GM23248 (cell line): ENCODE measurements around the gene HMG20A. TPM values are rescaled to one million over a fixed set of nuclear protein-coding genes. Genes with fewer than 3 reads are reported as not detected.

ENCODE experiments used
- DNase-seq: peaks from one replicate; pipeline ENCODE4 v3.0.0-alpha.2; 2015
- H2AFZ ChIP-seq: fragments of 200-600 bp; sonication (generic); 2 replicates; pipeline ENCODE4 v1.6.1; 2016; ENCODE audit warnings: antibody characterized with exemption
- H3F3A ChIP-seq: fragments of 200-600 bp; sonication (generic); 2 replicates; pipeline ENCODE4 v1.6.1; 2016; ENCODE audit warnings: mild to moderate bottlenecking, antibody characterized with exemption, mixed run types; ENCODE audit not compliant: insufficient read depth
- H3K27ac ChIP-seq: fragments of 200-600 bp; sonication (generic); 2 replicates; pipeline ENCODE4 v1.5.1; 2016; ENCODE audit warnings: mild to moderate bottlenecking
- H3K27me3 ChIP-seq: fragments of 200-600 bp; sonication (generic); replicated peaks from 2 replicates; pipeline ENCODE4 v1.6.1; 2016; ENCODE audit warnings: mild to moderate bottlenecking; ENCODE audit not compliant: insufficient read depth
- H3K36me3 ChIP-seq: fragments of 200-600 bp; sonication (generic); 2 replicates; pipeline ENCODE4 v1.6.1; 2016; ENCODE audit warnings: low read depth, mild to moderate bottlenecking
- H3K4me1 ChIP-seq: fragments of 200-600 bp; sonication (generic); 2 replicates; pipeline ENCODE4 v1.6.1; 2016; ENCODE audit warnings: mild to moderate bottlenecking; ENCODE audit not compliant: insufficient read depth
- H3K4me2 ChIP-seq: fragments of 200-600 bp; sonication (generic); one replicate; pipeline ENCODE4 v1.6.1; 2016; ENCODE audit warnings: mild to moderate bottlenecking; ENCODE audit not compliant: unreplicated experiment
- H3K4me3 ChIP-seq: fragments of 200-600 bp; sonication (generic); 2 replicates; pipeline ENCODE4 v1.5.1; 2016; ENCODE audit warnings: mild to moderate bottlenecking
- H3K79me2 ChIP-seq: fragments of 200-600 bp; sonication (generic); 2 replicates; pipeline ENCODE4 v1.6.1; 2016; ENCODE audit warnings: mild to moderate bottlenecking; ENCODE audit not compliant: insufficient read depth
- H3K9ac ChIP-seq: fragments of 200-600 bp; sonication (generic); 2 replicates; pipeline ENCODE4 v1.6.1; 2016; ENCODE audit warnings: mild to moderate bottlenecking
- H3K9me2 ChIP-seq: fragments of 200-600 bp; sonication (generic); 2 replicates; pipeline ENCODE4 v1.6.1; 2016; ENCODE audit warnings: mixed run types, mild to moderate bottlenecking, moderate library complexity; ENCODE audit not compliant: insufficient read depth
- H3K9me3 ChIP-seq: fragments of 200-600 bp; sonication (generic); one replicate; pipeline ENCODE4 v1.6.1; 2017; ENCODE audit warnings: low read depth
- H4K20me1 ChIP-seq: fragments of 200-600 bp; sonication (generic); 2 replicates; pipeline ENCODE4 v1.6.0; 2016; ENCODE audit not compliant: insufficient read depth
- EZH2 ChIP-seq: fragments of 200-600 bp; sonication (generic); IDR thresholded peaks from 2 replicates; pipeline ENCODE4 v1.6.1; 2018; ENCODE audit warnings: antibody characterized with exemption, mild to moderate bottlenecking; ENCODE audit not compliant: insufficient read depth, poor library complexity, severe bottlenecking
- EZH2phosphoT487 ChIP-seq: fragments of 200-600 bp; sonication (generic); IDR thresholded peaks from 2 replicates; pipeline ENCODE4 v1.6.1; 2018; ENCODE audit warnings: antibody characterized with exemption, moderate library complexity, mild to moderate bottlenecking, low read depth; ENCODE audit not compliant: insufficient read depth
- WGBS, 2 experiments: methylation state at CpG; one replicate each; pipeline ENCODE4 v1.1.6; 2015 to 2017; ENCODE audit warnings: low lambda C conversion rate in 2 of 2, low coverage in 1 of 2; ENCODE audit errors: missing lambda C conversion rate in 2 of 2; 5-methylcytosine and 5-hydroxymethylcytosine counted together
- in situ Hi-C: fragments of 300-500 bp; cut with MboI; formaldehyde crosslinking; loops from 2 replicates; pipeline ENCODE4 v1.15.0; 2020
- polyA plus RNA-seq: library from polyadenylated mRNA; unstranded; fragments of >200 nt; fragmentation: Nextera tagmentation; extraction: Ambion mirVana; gene quantifications from 2 replicates; pipeline ENCODE4 v1.2.1, GENCODE V29; 2016
- total RNA-seq: library from RNA; depleted of rRNA; stranded (reverse); fragments of >200 nt; shearing (Covaris generic); gene quantifications from 2 replicates; pipeline ENCODE4 v1.2.3, GENCODE V29; 2014

The HMG20A gene
- total and polyA plus RNA-seq, 2 experiments from 2014 or later, result 15.1 to 25.1 TPM

DNA sequence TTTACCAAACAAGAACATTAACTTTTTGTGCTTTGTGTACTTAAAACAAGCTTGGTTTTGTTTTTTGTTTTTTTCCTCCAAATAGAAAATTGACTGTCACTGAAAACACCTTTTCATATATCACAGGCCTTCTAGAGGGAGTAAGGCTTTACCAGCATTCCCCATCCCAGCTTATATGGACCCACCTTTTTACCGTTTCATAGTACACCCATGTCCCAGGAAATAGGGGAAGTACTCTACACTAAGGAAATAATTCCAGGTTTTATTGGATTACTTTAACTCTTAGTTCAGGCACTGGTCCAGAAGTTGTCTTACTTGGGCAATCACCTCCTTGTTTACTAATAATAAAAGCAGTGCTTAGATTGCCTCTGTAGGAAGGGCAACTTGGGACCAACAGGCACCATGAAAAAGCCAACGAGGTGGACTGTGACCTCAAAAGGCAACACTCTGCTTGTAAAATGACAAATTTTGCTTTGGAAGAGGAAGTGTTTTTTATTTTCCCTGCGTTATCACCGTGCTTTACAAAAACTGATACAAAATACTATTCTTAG, 26.2 kb downstream of the HMG20A start:
- H2AFZ ChIP-seq, result no peak overlapping the region
- H3K4me1 ChIP-seq, result no peaks in the 10 kb centered on the region
- no peaks in the 10 kb centered on the region for H3K9me2 ChIP-seq
- H3K9ac ChIP-seq, result no peak overlapping the region
- DNase-seq, result no peak
- H3K4me3 ChIP-seq, result no peak overlapping the region
- no peak for TF ChIP-seq EZH2
- no peak for TF ChIP-seq EZH2phosphoT487
- H3K27ac ChIP-seq, result no peak overlapping the region
- no peaks in the 10 kb centered on the region for H3F3A ChIP-seq
- H3K36me3 ChIP-seq, result no peaks in the 10 kb centered on the region
- H3K27me3 ChIP-seq, result no peaks in the 10 kb centered on the region
- no peaks in the 10 kb centered on the region for H3K9me3 ChIP-seq
- no peaks in the 10 kb centered on the region; the same call in 1 of the 2 replicates for H4K20me1 ChIP-seq
- in situ Hi-C loops, result no loop called here
- no peak overlapping the region for H3K4me2 ChIP-seq
- 98% methylated on average over 4 of the region's 4 CpGs for WGBS, 2 experiments
- peaks cover 86% of the 10 kb centered on the region for H3K79me2 ChIP-seq

DNA sequence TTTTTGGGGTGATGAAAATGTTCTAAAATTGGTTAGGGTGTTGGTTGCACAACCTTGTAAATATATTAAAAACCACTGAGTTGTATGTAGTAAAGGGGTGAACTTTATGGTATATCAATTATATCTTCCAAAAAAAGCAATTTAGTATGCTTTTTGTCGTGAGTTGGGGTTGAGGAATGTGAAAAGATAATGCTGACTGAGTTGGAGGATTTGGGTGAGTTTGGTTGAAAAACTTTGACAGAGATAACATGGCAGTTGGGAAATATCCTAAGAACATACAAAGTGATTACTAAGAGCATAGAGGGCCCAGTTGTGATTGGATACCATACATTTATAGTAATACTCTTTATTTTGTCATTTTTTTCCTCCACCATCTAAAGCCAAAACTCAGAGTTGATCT, 33.6 kb downstream of the HMG20A start:
- no peaks in the 10 kb centered on the region for H3K27me3 ChIP-seq
- no peaks in the 10 kb centered on the region for H3K9me3 ChIP-seq
- H2AFZ ChIP-seq, result no peak overlapping the region
- 78 to 100% methylated on average over 1 of the region's 1 CpG for WGBS, 2 experiments
- TF ChIP-seq EZH2phosphoT487 (no peak), EZH2 (no peak)
- H3K4me3 ChIP-seq, result no peak overlapping the region
- H3K27ac ChIP-seq, result peak overlapping the region; percentile 92; the same call in 1 of the 2 replicates
- no peak overlapping the region for H3K4me2 ChIP-seq
- H3K9me2 ChIP-seq, result no peaks in the 10 kb centered on the region
- peaks cover 58% of the 10 kb centered on the region for H3F3A ChIP-seq
- H3K4me1 ChIP-seq, result peaks cover 59% of the 10 kb centered on the region
- no peak overlapping the region for H3K9ac ChIP-seq
- 0 out of 2 replicates have a peak, but pooled peaks cover 3% of the 10 kb centered on the region for H4K20me1 ChIP-seq
- H3K79me2 ChIP-seq, result peaks cover 45% of the 10 kb centered on the region
- peak; percentile 18 for DNase-seq
- in situ Hi-C loops, result no loop called here
- peaks cover 6% of the 10 kb centered on the region; the same call in 1 of the 2 replicates for H3K36me3 ChIP-seq

DNA sequence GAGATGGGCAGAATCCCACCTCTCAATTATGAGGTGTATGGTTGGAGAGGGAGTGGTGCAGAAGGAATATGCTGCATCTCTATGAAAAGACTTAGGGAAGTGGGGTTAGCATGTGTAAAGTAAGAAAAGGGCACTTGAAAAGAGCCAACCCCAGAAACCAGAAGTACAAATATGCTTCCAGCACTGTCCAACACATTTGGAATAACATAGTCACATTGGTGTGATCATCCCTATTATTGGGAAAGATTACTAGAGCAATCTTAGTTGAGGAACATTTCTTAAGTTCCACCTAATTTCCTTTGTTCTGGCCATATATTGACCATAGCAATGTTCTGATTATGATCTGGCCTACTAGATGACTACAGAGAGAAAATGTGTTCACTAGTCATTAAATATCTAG, 34.3 kb downstream of the HMG20A start:
- Histone ChIP-seq H3K4me1 (peaks cover 60% of the 10 kb centered on the region), H3K27me3 (no peaks in the 10 kb centered on the region), H3K4me2 (peak overlapping the region; percentile 60), H2AFZ (no peak overlapping the region), H3K9ac (peak overlapping the region; percentile 62; the same call in 1 of the 2 replicates), H3F3A (peaks cover 60% of the 10 kb centered on the region), H3K79me2 (peaks cover 40% of the 10 kb centered on the region), H3K9me3 (no peaks in the 10 kb centered on the region), H4K20me1 (0 out of 2 replicates have a peak, but pooled peaks cover 3% of the 10 kb centered on the region), H3K36me3 (peaks cover 6% of the 10 kb centered on the region; the same call in 1 of the 2 replicates), H3K27ac (peak overlapping the region; percentile 92), H3K4me3 (no peak overlapping the region), H3K9me2 (no peaks in the 10 kb centered on the region)
- TF ChIP-seq EZH2phosphoT487, result no peak
- no peak for TF ChIP-seq EZH2
- in situ Hi-C loops, result no loop called here
- DNase-seq, result peak; percentile 52

DNA sequence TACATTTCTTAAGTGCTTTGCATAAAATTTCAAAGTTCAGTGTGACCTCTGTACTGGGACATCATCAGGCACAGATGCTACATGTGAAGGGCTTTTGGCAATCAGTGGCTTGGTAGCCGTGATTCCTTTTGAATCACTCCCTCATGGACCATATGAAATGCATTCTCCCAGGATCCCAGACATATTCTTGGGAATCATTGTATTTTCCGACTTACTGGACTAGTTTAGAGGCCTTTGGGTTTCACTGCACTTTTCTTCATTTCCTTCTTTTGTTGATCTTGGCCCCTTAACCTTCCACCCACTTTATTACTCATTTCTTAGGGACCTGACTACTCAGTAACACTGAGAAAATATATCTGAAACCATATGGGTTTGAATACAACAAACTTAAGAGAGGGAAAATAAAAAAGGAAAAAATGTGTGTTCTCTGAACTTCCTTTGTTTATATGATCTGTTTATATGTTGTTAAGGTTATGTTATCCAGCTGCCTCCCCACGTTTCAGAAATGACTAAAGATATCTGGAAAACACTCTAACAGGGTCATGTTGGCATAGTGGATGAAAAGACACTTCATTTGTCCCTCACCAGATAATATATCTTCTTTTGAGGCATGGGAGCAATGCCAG, 35.1 kb downstream of the HMG20A start:
- H3K36me3 ChIP-seq, result peaks cover 6% of the 10 kb centered on the region; the same call in 1 of the 2 replicates
- H3K9me2 ChIP-seq, result no peaks in the 10 kb centered on the region
- 0 out of 2 replicates have a peak, but pooled peaks cover 3% of the 10 kb centered on the region for H4K20me1 ChIP-seq
- peaks cover 60% of the 10 kb centered on the region for H3K4me1 ChIP-seq
- WGBS, 2 experiments, result 0 to 2% methylated on average over 3 of the region's 3 CpGs
- peak; percentile 84 for DNase-seq
- peak overlapping the region; percentile 2; the same call in 1 of the 2 replicates for H3K4me3 ChIP-seq
- peak overlapping the region; percentile 62 for H3K9ac ChIP-seq
- H3K79me2 ChIP-seq, result peaks cover 33% of the 10 kb centered on the region
- H3K4me2 ChIP-seq, result peak overlapping the region; percentile 60
- TF ChIP-seq EZH2phosphoT487 (no peak), EZH2 (no peak)
- in situ Hi-C loops, result no loop called here
- H3F3A ChIP-seq, result peaks cover 60% of the 10 kb centered on the region
- peak overlapping the region; percentile 92 for H3K27ac ChIP-seq
- H3K27me3 ChIP-seq, result no peaks in the 10 kb centered on the region
- H3K9me3 ChIP-seq, result no peaks in the 10 kb centered on the region
- H2AFZ ChIP-seq, result no peak overlapping the region
